Measurements from ENCODE around the gene RPS19.
A peak's percentile ranks its signal among the peaks of the same experiment; 100 is the strongest.
"Not testable (repeated sequence)": the region's sequence is repeated elsewhere in the genome, so short reads cannot be mapped to it uniquely, and the experiment has no call there.

RPS19 gene

DNA sequence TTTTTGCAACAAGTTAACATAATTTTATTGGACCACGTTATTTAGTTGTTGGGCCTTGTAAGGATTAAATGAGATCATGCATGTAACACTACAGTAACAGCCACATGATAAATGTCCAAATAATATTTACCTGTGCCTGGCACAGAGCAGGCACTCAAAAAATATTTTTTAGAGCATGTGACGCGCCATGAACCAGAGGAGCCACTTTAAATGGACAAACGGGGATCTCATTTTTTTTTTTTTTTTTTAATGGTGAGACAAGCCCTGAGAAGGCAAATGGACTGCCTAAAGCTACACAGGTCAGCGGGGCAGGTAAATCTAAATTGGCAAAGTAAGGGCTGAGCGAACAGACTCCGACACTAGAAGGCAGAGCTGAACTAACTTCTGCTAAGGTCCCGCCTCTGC is 840 bp upstream of the RPS19 start:
- no peak for DNase-seq (ENCODE audit: low read depth in 2 of 3, low spot score in 2 of 3)

DNA sequence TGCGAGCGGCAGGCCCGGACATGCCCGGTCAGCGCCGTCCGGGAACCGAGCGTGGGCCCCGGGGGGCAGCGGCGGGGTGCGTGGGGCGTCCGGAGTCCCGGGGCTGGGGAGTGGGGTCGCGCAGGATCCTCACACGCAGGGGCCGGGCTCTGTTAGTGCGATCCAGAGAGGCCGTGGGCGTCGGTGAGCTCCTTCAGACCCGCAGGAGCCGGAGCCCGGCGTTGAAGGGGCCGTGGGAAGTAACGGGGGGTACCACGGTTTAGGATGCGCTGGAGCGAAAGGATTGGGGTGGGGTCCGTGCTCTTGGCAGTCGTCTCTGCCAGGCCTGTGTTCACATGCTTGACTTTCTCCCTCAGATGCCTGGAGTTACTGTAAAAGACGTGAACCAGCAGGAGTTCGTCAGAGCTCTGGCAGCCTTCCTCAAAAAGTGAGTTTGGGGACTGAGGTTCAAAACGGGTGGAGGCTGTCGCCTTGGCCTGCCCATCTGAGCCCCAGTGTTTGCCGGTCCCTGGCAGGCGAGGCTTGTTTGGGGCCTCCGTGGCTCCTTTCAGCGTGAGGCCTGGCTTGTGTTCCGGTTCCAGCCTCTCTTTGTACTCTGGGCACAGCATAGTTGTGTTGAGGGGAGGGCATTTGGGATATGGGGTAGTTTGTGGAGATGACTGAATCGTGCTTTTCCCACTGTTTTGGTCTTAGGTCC is 512 bp downstream of the RPS19 start:
- no peak for DNase-seq (ENCODE audit: low read depth in 2 of 3, low spot score in 2 of 3)

GRCh38 chr19:41861116-41861768 is 1.2 kb downstream of the RPS19 start:
- no peak for DNase-seq (ENCODE audit: low read depth in 2 of 3, low spot score in 2 of 3)

DNA sequence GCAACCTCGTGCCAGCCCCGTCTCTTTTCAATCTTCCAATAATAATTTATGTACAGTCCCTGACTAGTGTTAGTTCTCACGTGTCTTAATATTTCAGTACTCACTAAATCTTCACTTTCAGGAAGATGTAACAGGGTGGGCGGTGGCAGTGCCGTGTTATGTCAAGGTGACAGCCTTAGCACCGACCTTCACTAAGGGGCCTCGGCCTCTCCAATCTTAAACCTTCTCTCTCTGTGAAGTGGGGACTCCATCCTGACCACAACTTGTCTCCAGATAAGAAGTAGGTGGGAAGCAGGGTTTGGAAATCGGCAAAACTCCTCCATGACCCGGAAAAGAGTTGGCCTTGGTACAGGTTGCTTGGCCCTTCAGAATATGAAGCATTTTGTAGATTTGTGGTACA is 1.8 kb downstream of the RPS19 start:
- no peak for DNase-seq (ENCODE audit: low read depth in 2 of 3, low spot score in 2 of 3)

- DNase-seq (ENCODE audit: low read depth in 2 of 3, low spot score in 2 of 3) = no peak
These were observed 2.5 kb downstream of the RPS19 start for GRCh38 chr19:41862445-41862986.

DNA sequence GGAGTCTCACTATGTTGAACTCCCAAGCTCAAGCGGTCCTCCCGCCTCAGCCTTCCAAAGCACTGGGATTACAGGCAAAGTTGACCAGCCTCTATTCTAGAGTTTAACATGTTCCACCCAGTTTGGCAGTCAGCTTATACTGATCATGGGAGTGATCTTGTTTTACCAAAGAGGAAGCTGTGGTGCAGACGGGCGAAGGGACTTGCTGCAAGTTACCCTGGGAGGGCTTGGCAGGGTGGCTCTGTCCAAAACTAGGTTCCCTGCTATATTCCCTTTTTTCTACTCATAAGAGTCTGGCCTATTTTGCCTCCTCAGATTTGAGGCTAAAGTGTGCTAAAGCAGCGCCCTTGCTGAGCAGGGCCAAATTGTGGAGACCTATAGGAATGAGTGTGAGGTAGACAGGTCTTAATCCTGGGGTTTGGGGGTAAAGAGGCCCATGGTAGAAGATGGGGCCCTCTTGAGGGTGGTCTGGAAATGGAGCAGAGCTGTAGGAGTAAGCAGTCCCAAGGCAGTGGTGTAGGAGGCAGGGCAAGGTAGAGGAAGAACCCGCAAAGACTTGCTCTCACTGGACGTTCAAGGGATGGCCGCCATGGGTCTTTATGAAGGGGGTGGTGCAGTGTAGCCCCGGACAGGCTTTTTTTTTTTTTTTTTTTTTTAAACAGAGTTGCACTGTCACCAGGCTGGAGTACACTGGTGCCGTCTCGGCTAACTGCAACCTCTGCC is 3.3 kb downstream of the RPS19 start:
- DNase-seq (ENCODE audit: low read depth in 2 of 3, low spot score in 2 of 3) = no peak

DNA sequence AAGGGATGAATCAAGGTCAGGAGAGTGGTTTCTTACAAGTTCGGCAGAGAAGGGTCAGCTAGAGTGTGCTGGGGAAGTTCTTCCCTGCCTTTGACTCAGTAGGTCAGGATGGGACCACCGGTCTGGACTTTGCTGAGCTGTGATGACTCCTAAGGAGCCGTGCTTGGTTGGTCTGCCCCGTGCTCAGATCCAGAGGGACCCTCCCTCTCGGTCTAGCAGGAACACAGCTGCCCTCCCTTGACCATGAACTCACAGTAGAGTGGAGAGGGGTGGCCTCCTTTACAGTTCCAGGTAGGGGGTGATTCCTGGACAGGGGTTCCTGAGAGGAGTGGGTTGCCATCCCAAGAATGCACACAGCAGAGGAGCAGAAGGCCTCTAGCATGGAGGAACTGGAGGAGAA is 4.3 kb downstream of the RPS19 start:
- no peak for DNase-seq (ENCODE audit: low read depth in 2 of 3, low spot score in 2 of 3)

DNA sequence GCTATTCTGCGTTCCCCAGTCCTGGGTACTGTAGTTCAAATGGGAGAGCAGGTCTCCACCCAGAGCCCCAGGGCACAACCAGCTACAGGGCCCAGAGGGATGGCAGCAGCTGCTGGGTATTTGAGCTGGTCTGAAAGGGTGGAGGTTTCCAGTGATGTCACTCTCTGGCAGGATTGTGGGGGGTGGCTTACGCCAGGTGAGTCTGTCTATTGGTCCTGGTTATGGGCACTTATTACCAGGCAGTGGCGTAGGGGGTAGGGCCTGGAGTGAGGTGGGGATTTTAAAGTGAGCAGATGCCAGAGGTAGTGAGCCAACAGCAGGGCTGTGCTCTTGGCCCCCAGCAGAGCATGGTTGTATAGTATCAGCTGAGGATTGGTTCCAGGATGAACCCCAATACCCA is 6.2 kb downstream of the RPS19 start:
- DNase-seq (ENCODE audit: low read depth in 2 of 3, low spot score in 2 of 3) = no peak

DNA sequence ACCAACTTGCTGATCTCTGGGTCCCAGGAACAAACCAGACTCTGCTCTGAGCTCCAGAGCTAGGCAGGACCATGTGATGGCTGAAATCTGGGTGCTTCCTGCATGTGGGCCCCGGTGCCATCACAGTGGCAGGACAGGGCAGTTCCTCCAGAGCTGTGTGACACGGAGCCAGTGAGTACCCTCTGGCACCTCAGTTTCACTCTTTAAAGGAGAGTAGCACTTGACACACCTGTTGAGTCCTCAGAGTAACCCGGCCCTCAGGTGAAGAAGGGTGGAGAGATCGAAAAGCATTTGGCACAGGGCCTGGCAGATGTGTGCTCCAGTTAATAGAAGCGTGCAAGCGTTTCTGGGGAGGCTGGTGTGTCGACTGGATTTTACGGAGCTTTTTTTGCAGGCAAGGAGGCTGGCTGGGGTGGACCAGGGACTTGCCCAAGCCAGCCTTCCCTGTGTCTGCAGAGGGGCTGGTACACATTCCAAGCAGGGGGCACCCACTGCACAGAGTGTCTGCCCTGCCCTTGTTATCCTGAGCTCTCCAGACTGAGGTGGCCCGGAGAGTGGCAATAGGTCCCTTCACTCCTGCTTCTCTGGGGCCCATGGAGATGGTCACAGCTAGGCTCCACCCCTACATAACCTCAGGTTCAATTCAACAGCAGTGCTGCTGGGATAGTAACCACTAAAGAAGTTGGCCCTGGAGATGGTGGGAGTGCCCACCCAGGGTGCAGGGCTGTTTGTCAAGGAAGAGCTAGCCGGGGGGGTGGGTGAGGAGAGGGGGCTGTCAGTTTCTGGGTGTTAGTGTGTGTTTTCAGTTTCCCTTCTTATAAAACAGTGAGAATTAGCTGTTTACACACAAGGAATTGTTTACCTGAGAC is 8.3 kb downstream of the RPS19 start:
- DNase-seq (ENCODE audit: low read depth in 2 of 3, low spot score in 2 of 3) = no peak

DNA sequence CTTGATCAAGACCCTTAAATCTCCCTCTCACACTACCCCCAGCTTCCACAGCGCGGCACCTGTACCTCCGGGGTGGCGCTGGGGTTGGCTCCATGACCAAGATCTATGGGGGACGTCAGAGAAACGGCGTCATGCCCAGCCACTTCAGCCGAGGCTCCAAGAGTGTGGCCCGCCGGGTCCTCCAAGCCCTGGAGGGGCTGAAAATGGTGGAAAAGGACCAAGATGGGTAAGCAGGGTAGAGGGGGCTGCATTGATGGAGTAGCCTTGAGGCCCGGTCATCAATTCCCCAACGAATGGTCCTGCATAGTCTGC is 8.9 kb downstream of the RPS19 start:
- DNase-seq (ENCODE audit: low read depth in 2 of 3, low spot score in 2 of 3) = no peak

GRCh38 chr19:41869374-41869955 is 9.4 kb downstream of the RPS19 start:
- no peak for DNase-seq (ENCODE audit: low read depth in 2 of 3, low spot score in 2 of 3)

DNA sequence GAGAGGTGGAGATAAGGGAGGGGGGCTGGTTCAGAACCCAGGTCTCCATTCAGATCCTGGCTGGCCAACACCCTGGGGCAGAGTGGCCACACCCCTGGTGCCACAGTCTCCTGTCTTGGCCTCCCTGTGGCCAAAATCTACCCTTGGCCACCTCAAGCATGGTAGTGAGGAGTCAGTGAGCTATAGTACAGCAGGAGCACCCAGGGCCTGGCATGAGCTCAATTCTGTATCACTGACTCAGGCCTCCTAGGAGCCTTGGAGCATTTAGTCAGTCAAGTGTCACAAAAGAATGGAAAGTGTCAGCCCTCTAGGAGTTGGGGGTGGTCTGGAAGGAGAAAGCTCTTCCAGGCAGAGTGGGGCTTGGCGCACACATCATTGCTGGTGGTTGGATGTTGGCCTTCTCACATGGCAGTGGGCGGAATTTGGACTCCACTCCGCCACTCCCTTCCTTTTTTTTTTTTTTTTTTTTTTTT is 10.4 kb downstream of the RPS19 start:
- DNase-seq (ENCODE audit: low read depth in 2 of 3, low spot score in 2 of 3) = no peak

GRCh38 chr19:41871573-41872383 is 11.7 kb downstream of the RPS19 start:
- DNase-seq (ENCODE audit: low read depth in 2 of 3, low spot score in 2 of 3) = peak in 1 of 3 experiments; percentile 59

- DNase-seq (ENCODE audit: low read depth in 2 of 3, low spot score in 2 of 3) = no peak
These were observed 12.3 kb downstream of the RPS19 start for GRCh38 chr19:41872384-41872774.

GRCh38 chr19:41872775-41873647 is 13.0 kb downstream of the RPS19 start:
- no peak for DNase-seq (ENCODE audit: low read depth in 2 of 3, low spot score in 2 of 3)

- DNase-seq (ENCODE audit: low read depth in 2 of 3, low spot score in 2 of 3) = not testable (repeated sequence)
These were observed 15.9 kb downstream of the RPS19 start for GRCh38 chr19:41875973-41876372.

- DNase-seq (ENCODE audit: low read depth in 2 of 3, low spot score in 2 of 3) = no peak
These were observed 17.1 kb downstream of the RPS19 start, which contains the start of gene CD79A for GRCh38 chr19:41876847-41877832. Gene CD79A, plus strand, starts transcription at chr19:41877279. Its CDS starts 26 bp downstream, at chr19:41877305.
